Trophoblast cell (in vitro differentiated cells and primary cell): ENCODE data around the gene HNRNPA2B1.

Experiments
- DNase-seq, 2 donors: peaks; one replicate each; pipeline ENCODE4 v3.0.0-alpha.2; 2016
- H2AFZ ChIP-seq: 2 replicates; pipeline ENCODE4 v1.6.1; 2013; ENCODE audit warnings: low read length, moderate library complexity, mild to moderate bottlenecking; ENCODE audit not compliant: insufficient read depth, poor library complexity
- H2AK5ac ChIP-seq: 2 replicates; pipeline ENCODE4 v1.6.1; 2013; ENCODE audit warnings: mild to moderate bottlenecking, low read length
- H2BK120ac ChIP-seq: 2 replicates; pipeline ENCODE4 v1.6.1; 2013; ENCODE audit warnings: low read length, mild to moderate bottlenecking, moderate library complexity; ENCODE audit not compliant: insufficient read depth, poor library complexity
- H2BK12ac ChIP-seq: 2 replicates; pipeline ENCODE4 v1.6.1; 2013; ENCODE audit warnings: mild to moderate bottlenecking, low read length, moderate library complexity
- H2BK5ac ChIP-seq: 2 replicates; pipeline ENCODE4 v1.6.1; 2013; ENCODE audit warnings: low read length, low read depth, moderate library complexity, mild to moderate bottlenecking; ENCODE audit not compliant: poor library complexity
- H3K14ac ChIP-seq: 2 replicates; pipeline ENCODE4 v1.6.1; 2013; ENCODE audit warnings: mild to moderate bottlenecking, low read length
- H3K18ac ChIP-seq: 2 replicates; pipeline ENCODE4 v1.6.1; 2013; ENCODE audit warnings: mild to moderate bottlenecking, low read length
- H3K23ac ChIP-seq: 2 replicates; pipeline ENCODE4 v1.6.1; 2013; ENCODE audit warnings: low read length
- H3K27ac ChIP-seq: 2 replicates; pipeline ENCODE4 v1.5.1; 2013; ENCODE audit warnings: low read depth, mild to moderate bottlenecking, inconsistent platforms, low read length, moderate library complexity
- H3K27me3 ChIP-seq: 2 replicates; pipeline ENCODE4 v1.6.1; 2013; ENCODE audit warnings: inconsistent platforms, mild to moderate bottlenecking, low read length, moderate library complexity; ENCODE audit not compliant: insufficient read depth
- H3K36me3 ChIP-seq, 2 experiments: 1 replicate in 1 of 2; 2 replicates in 1 of 2; pipeline ENCODE4 v1.6.1; 2013; ENCODE audit warnings: low read length in 2 of 2, mild to moderate bottlenecking in 2 of 2, moderate library complexity in 1 of 2; ENCODE audit not compliant: insufficient read depth in 2 of 2, control insufficient read depth in 1 of 2
- H3K4ac ChIP-seq: 2 replicates; pipeline ENCODE4 v1.6.1; 2013; ENCODE audit warnings: low read depth, mild to moderate bottlenecking, low read length, moderate library complexity
- H3K4me1 ChIP-seq, 2 experiments: 1 replicate in 1 of 2; 2 replicates in 1 of 2; pipeline ENCODE4 v1.6.1; 2013; ENCODE audit warnings: low read length in 2 of 2, mild to moderate bottlenecking in 2 of 2, moderate library complexity in 1 of 2; ENCODE audit not compliant: insufficient read depth in 2 of 2, control insufficient read depth in 1 of 2
- H3K4me2 ChIP-seq: 2 replicates; pipeline ENCODE4 v1.6.1; 2013; ENCODE audit warnings: inconsistent platforms, mild to moderate bottlenecking, low read length, moderate library complexity
- H3K4me3 ChIP-seq: 2 replicates; pipeline ENCODE4 v1.5.1; 2013; ENCODE audit warnings: mild to moderate bottlenecking, low read depth, low read length, inconsistent platforms
- H3K79me1 ChIP-seq: one replicate; pipeline ENCODE4 v1.6.1; 2013; ENCODE audit warnings: low read length
- H3K79me2 ChIP-seq: 2 replicates; pipeline ENCODE4 v1.6.1; 2013; ENCODE audit warnings: low read length, mild to moderate bottlenecking; ENCODE audit not compliant: control insufficient read depth, insufficient read depth, poor library complexity
- H3K9ac ChIP-seq: 2 replicates; pipeline ENCODE4 v1.6.1; 2013; ENCODE audit warnings: mild to moderate bottlenecking, low read length
- H3K9me3 ChIP-seq: 2 replicates; pipeline ENCODE4 v1.6.1; 2013; ENCODE audit warnings: low read depth, mild to moderate bottlenecking, control low read depth, inconsistent platforms, low read length; ENCODE audit not compliant: insufficient read depth
- H4K12ac ChIP-seq: 2 replicates; pipeline ENCODE4 v1.6.1; 2013; ENCODE audit warnings: low read depth, mild to moderate bottlenecking, low read length, moderate library complexity
- H4K8ac ChIP-seq: 2 replicates; pipeline ENCODE4 v1.6.1; 2013; ENCODE audit warnings: low read depth, mild to moderate bottlenecking, low read length, moderate library complexity
- H4K91ac ChIP-seq: one replicate; pipeline ENCODE4 v1.6.1; 2013; ENCODE audit warnings: low read depth, mild to moderate bottlenecking, low read length, moderate library complexity
- WGBS: extraction: QIAGEN DNeasy Blood & Tissue Kit; methylation state at CpG from one replicate; pipeline ENCODE4 v1.1.7; 2013; ENCODE audit warnings: missing lambda C conversion rate; ENCODE audit not compliant: insufficient read length, insufficient coverage; ENCODE audit errors: extremely low coverage; 5-methylcytosine and 5-hydroxymethylcytosine counted together

Gene HNRNPA2B1

GRCh38 chr7:26199301-26200037 is 1.1 kb downstream of the HNRNPA2B1 start:
- H2BK12ac ChIP-seq = peak overlapping the region; percentile 27
- H2BK120ac ChIP-seq = peak overlapping the region; percentile 38
- H3K9ac ChIP-seq = peak overlapping the region; percentile 95
- H3K18ac ChIP-seq = peak overlapping the region; percentile 93
- no peaks in the 10 kb centered on the region for H3K27me3 ChIP-seq
- H4K8ac ChIP-seq = peak overlapping the region; percentile 91
- peak overlapping the region; percentile 93 for H3K14ac ChIP-seq
- peaks cover 5 to 15% of the 10 kb centered on the region in 2 experiments for H3K36me3 ChIP-seq
- peak overlapping the region; percentile 94 for H2AK5ac ChIP-seq
- DNase-seq = peak; percentile 41 to 61
- peaks cover 30% of the 10 kb centered on the region for H3K79me2 ChIP-seq
- no CpG with 5 or more reads among the region's 36 CpGs for WGBS
- peak overlapping the region; percentile 99 for H3K4ac ChIP-seq
- H2BK5ac ChIP-seq = peak overlapping the region; percentile 92
- no peaks in the 10 kb centered on the region for H3K9me3 ChIP-seq
- no peaks in the 10 kb centered on the region for H3K4me1 ChIP-seq
- peak overlapping the region; percentile 94 for H4K91ac ChIP-seq
- H3K79me1 ChIP-seq = peaks cover 26% of the 10 kb centered on the region
- H3K4me2 ChIP-seq = peak overlapping the region; percentile 33
- no peak overlapping the region for H3K23ac ChIP-seq
- H2AFZ ChIP-seq = no peak overlapping the region
- H3K27ac ChIP-seq = peak overlapping the region; percentile 93
- peak overlapping the region; percentile 100 for H3K4me3 ChIP-seq
- peak overlapping the region; percentile 86 for H4K12ac ChIP-seq

GRCh38 chr7:26198781-26199169 is 1.8 kb downstream of the HNRNPA2B1 start:
- Histone ChIP-seq H2BK5ac (no peak overlapping the region), H3K4ac (peak overlapping the region; percentile 78), H2BK12ac (no peak overlapping the region), H3K9ac (peak overlapping the region; percentile 54), H2BK120ac (no peak overlapping the region), H3K27me3 (no peaks in the 10 kb centered on the region), H3K14ac (no peak overlapping the region), H2AFZ (no peak overlapping the region), H4K12ac (no peak overlapping the region), H4K91ac (no peak overlapping the region), H3K4me3 (peak overlapping the region; percentile 100), H3K36me3 (peaks cover 11 to 22% of the 10 kb centered on the region in 2 experiments), H3K27ac (no peak overlapping the region), H2AK5ac (no peak overlapping the region), H4K8ac (no peak overlapping the region), H3K9me3 (no peaks in the 10 kb centered on the region), H3K23ac (no peak overlapping the region), H3K79me1 (peaks cover 26% of the 10 kb centered on the region), H3K4me2 (peak overlapping the region; percentile 82), H3K79me2 (peaks cover 34% of the 10 kb centered on the region), H3K18ac (no peak overlapping the region), H3K4me1 (no peaks in the 10 kb centered on the region)
- WGBS = no CpG with 5 or more reads among the region's 7 CpGs
- DNase-seq = no peak

GRCh38 chr7:26198133-26198780 is 2.3 kb downstream of the HNRNPA2B1 start:
- Histone ChIP-seq H2AK5ac (no peak overlapping the region), H2BK120ac (no peak overlapping the region), H3K27me3 (no peaks in the 10 kb centered on the region), H3K79me2 (peaks cover 34% of the 10 kb centered on the region), H3K9ac (peak overlapping the region; percentile 78), H3K4me1 (no peaks in the 10 kb centered on the region), H3K4me3 (peak overlapping the region; percentile 54), H2BK5ac (no peak overlapping the region), H3K79me1 (peaks cover 26% of the 10 kb centered on the region), H2BK12ac (no peak overlapping the region), H3K27ac (no peak overlapping the region), H4K12ac (no peak overlapping the region), H3K14ac (no peak overlapping the region), H3K4ac (peak overlapping the region; percentile 73), H3K4me2 (peak overlapping the region; percentile 82), H2AFZ (no peak overlapping the region), H4K8ac (no peak overlapping the region), H3K18ac (no peak overlapping the region), H4K91ac (no peak overlapping the region), H3K36me3 (peaks cover 13 to 26% of the 10 kb centered on the region in 2 experiments), H3K23ac (no peak overlapping the region), H3K9me3 (no peaks in the 10 kb centered on the region)
- no CpG with 5 or more reads among the region's 6 CpGs for whole genome bisulfite sequencing
- DNase-seq = peak in 1 of 2 donors; percentile 82

- Histone ChIP-seq H3K4me2 (peak overlapping the region; percentile 51), H2BK5ac (no peak overlapping the region), H3K27me3 (no peaks in the 10 kb centered on the region), H3K79me1 (peaks cover 25% of the 10 kb centered on the region), H4K8ac (no peak overlapping the region), H2AK5ac (no peak overlapping the region), H3K4me3 (no peak overlapping the region), H3K9me3 (no peaks in the 10 kb centered on the region), H4K91ac (no peak overlapping the region), H2BK120ac (no peak overlapping the region), H3K4ac (peak overlapping the region; percentile 86), H3K4me1 (no peaks in the 10 kb centered on the region), H3K79me2 (peaks cover 33% of the 10 kb centered on the region), H4K12ac (no peak overlapping the region), H2BK12ac (no peak overlapping the region), H3K9ac (no peak overlapping the region), H2AFZ (no peak overlapping the region), H3K18ac (no peak overlapping the region), H3K36me3 (peaks cover 13 to 28% of the 10 kb centered on the region in 2 experiments), H3K27ac (no peak overlapping the region), H3K23ac (no peak overlapping the region), H3K14ac (no peak overlapping the region)
- DNase-seq = no peak
- no CpG with 5 or more reads among the region's 5 CpGs for WGBS
These were observed 3.1 kb downstream of the HNRNPA2B1 start for GRCh38 chr7:26197153-26198115.
